ENCODE results near the gene RALB.
A peak's percentile ranks its signal among the peaks of the same experiment; 100 is the strongest.
"Not testable (repeated sequence)": the region's sequence is repeated elsewhere in the genome, so short reads cannot be mapped to it uniquely, and the experiment has no call there.

The RALB gene

GRCh38 chr2:120225549-120226065 is 27.0 kb upstream of the RALB start:
- no peak for DNase-seq

- DNase-seq = no peak
Measured at GRCh38 chr2:120226316-120226715, 26.3 kb upstream of the RALB start.

GRCh38 chr2:120227111-120227991 is 25.3 kb upstream of the RALB start:
- DNase-seq = peak; percentile 25

- DNase-seq = no peak
Measured at GRCh38 chr2:120228503-120228902, 24.1 kb upstream of the RALB start.

- DNase-seq = no peak
Measured at GRCh38 chr2:120229341-120229740, 23.3 kb upstream of the RALB start.

- no peak for DNase-seq
Measured at GRCh38 chr2:120230515-120231471, 21.9 kb upstream of the RALB start.

- peak; percentile 22 for DNase-seq
Measured at GRCh38 chr2:120231564-120231973, 21.1 kb upstream of the RALB start.

- peak; percentile 44 for DNase-seq
Measured at GRCh38 chr2:120231974-120232635, 20.5 kb upstream of the RALB start.

- no peak for DNase-seq
Measured at GRCh38 chr2:120233292-120233691, 19.4 kb upstream of the RALB start.

- not testable (repeated sequence) for DNase-seq
Measured at GRCh38 chr2:120235158-120235557, 17.5 kb upstream of the RALB start.

- DNase-seq = no peak
Measured at GRCh38 chr2:120235681-120236080, 17.0 kb upstream of the RALB start.

GRCh38 chr2:120236316-120236715 is 16.3 kb upstream of the RALB start:
- no peak for DNase-seq

GRCh38 chr2:120236791-120237190 is 15.9 kb upstream of the RALB start:
- no peak for DNase-seq

GRCh38 chr2:120237491-120237902 is 15.2 kb upstream of the RALB start:
- no peak for DNase-seq

GRCh38 chr2:120238728-120239487 is 13.7 kb upstream of the RALB start:
- DNase-seq = no peak

- no peak for DNase-seq
Measured at GRCh38 chr2:120239488-120240287, 13.0 kb upstream of the RALB start.

GRCh38 chr2:120240901-120241429 is 11.7 kb upstream of the RALB start:
- DNase-seq = no peak

GRCh38 chr2:120241684-120242083 is 11.0 kb upstream of the RALB start:
- no peak for DNase-seq

- DNase-seq = no peak
Measured at GRCh38 chr2:120243211-120243610, 9.4 kb upstream of the RALB start.

- DNase-seq = no peak
Measured at GRCh38 chr2:120243875-120244553, 8.6 kb upstream of the RALB start.
